ENCODE results near the gene NRG3. TPM values are rescaled to one million over a fixed set of nuclear protein-coding genes. Genes with fewer than 3 reads are reported as not detected.

Gene NRG3
- total and polyA plus RNA-seq, 8 donors = 0.14 to 0.59 (median 0.25) TPM; not detected in 2

DNA sequence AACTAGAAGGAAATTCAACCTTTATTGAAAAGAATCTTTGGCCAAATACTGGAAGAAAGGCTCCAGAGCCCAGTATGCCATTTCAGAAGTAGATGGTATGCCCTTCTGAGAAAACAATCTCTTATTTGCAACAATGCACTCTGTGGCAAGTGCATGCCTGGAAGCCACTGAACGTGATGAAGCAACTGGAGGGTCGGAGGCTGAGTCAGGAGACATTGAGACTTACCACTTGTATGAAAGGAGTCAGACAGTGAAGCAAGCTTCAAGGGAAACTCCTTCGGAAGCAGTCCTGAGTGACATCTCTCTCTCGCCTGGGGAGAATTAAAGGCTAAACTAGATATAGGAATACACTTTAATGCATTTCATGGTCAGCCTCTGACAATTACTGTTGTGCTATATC is 353.7 kb downstream of the NRG3 start:
- WGBS, 2 donors = 82 to 90% methylated on average over 4 of the region's 4 CpGs
- FAIRE-seq = no peak
- no peak overlapping the region for H3K27ac ChIP-seq
- no peak overlapping the region for H3K4me3 ChIP-seq
- no peaks in the 10 kb centered on the region for H3K4me1 ChIP-seq
- no peaks in the 10 kb centered on the region for H3K27me3 ChIP-seq
- intact Hi-C loops (cut with DNase I) = no loop called here
- no peaks in the 10 kb centered on the region for H3K36me3 ChIP-seq
- TF ChIP-seq, protein P1, sequence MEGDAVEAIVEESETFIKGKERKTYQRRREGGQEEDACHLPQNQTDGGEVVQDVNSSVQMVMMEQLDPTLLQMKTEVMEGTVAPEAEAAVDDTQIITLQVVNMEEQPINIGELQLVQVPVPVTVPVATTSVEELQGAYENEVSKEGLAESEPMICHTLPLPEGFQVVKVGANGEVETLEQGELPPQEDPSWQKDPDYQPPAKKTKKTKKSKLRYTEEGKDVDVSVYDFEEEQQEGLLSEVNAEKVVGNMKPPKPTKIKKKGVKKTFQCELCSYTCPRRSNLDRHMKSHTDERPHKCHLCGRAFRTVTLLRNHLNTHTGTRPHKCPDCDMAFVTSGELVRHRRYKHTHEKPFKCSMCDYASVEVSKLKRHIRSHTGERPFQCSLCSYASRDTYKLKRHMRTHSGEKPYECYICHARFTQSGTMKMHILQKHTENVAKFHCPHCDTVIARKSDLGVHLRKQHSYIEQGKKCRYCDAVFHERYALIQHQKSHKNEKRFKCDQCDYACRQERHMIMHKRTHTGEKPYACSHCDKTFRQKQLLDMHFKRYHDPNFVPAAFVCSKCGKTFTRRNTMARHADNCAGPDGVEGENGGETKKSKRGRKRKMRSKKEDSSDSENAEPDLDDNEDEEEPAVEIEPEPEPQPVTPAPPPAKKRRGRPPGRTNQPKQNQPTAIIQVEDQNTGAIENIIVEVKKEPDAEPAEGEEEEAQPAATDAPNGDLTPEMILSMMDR (IDR thresholded peaks at IDR 0.05) = no peak
- DNase-seq = no peak
- no peaks in the 10 kb centered on the region for H3K9me3 ChIP-seq
- ATAC-seq = no peak

DNA sequence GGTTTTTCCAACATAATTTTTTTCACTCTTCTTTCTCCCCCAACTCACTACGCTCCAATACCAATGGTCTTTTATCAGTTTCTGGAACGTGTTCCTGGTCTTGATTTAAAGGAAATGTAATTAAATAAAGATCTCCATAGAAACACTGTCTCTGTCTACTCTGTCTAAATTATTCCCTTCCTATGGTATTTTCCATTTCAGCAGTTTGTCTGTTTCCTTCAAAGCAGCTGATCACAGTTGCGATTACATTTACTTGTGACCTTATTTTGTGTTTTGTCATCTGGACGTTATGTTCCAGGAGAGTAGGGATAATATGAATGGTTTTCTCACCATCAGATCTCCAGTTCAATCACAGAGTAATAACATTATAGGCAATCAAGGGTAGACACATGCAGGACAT is 359.2 kb downstream of the NRG3 start:
- Histone ChIP-seq H3K9me3 (no peaks in the 10 kb centered on the region), H3K27me3 (no peaks in the 10 kb centered on the region), H3K4me3 (no peak overlapping the region), H3K36me3 (no peaks in the 10 kb centered on the region), H3K4me1 (no peaks in the 10 kb centered on the region), H3K27ac (no peak overlapping the region)
- FAIRE-seq (no peak), DNase-seq (no peak), ATAC-seq (no peak)
- intact Hi-C loops (cut with DNase I) = no loop called here
- TF ChIP-seq, protein P1 (IDR thresholded peaks at IDR 0.05) = no peak
- 70 to 71% methylated on average over 4 of the region's 4 CpGs for WGBS, 2 donors

DNA sequence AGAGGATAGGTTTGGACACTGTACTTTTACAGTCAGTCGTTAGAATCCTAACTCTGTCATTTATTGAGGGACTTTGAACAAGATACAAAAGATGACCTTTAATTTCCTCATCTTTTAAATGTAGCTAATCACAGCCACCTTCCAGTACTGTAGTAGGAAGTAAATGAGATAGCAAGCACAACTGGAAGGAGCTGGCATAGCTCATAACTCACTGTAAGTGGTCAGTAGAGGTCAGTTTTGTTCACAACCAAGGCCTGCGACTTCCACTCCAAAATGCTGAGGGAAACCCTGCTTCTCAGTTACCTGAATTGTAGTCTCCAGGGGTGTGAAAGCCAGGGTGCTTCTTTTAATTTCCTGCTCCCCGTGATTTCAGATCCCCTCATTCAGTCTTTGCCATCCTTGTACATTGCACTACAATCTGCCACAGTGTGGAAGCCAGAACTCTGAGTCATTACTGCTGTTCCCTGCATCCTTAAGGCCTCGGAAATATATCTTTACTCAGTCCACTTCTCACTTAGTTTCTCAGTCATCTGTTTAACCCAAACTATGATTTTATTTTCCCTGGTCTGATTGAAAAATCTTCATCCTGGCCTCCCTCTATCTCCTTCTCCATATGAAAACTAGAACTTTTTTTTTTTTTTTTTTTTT is 361.2 kb downstream of the NRG3 start:
- Histone ChIP-seq H3K36me3 (no peaks in the 10 kb centered on the region), H3K27ac (no peak overlapping the region), H3K4me1 (no peaks in the 10 kb centered on the region), H3K4me3 (no peak overlapping the region), H3K9me3 (no peaks in the 10 kb centered on the region), H3K27me3 (no peaks in the 10 kb centered on the region)
- TF ChIP-seq, protein P1 (IDR thresholded peaks at IDR 0.05) = no peak
- WGBS, 2 donors = 74 to 88% methylated on average over 4 of the region's 4 CpGs
- intact Hi-C loops (cut with DNase I) = no loop called here
- ATAC-seq (no peak), FAIRE-seq (no peak), DNase-seq (no peak)

DNA sequence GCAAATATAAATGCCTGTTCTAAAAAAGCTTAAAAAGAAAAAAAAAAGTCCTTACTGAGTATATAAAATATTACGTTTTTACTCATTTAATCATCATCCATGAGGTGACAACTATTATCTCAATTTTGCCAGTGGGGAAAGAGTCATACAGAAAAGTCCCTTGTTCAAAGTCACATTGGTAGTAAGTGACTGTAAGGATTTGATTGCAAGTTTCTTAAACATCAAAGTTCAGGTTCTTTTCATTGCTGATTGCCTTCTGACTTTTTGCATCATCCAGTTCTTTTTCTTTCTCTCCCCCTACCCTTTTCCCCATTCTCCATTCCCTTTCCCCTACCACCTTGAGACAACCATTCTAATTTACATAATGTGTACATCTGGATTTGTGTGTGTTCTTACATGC is 363.3 kb downstream of the NRG3 start:
- intact Hi-C loops (cut with DNase I) = no loop called here
- Histone ChIP-seq H3K27ac (no peak overlapping the region), H3K4me3 (no peak overlapping the region), H3K36me3 (no peaks in the 10 kb centered on the region), H3K4me1 (no peaks in the 10 kb centered on the region), H3K27me3 (no peaks in the 10 kb centered on the region), H3K9me3 (no peaks in the 10 kb centered on the region)
- TF ChIP-seq, protein P1 (IDR thresholded peaks at IDR 0.05) = no peak
- DNase-seq (no peak), FAIRE-seq (no peak), ATAC-seq (no peak)
- 58 to 62% methylated on average over 1 of the region's 1 CpG for WGBS, 2 donors

DNA sequence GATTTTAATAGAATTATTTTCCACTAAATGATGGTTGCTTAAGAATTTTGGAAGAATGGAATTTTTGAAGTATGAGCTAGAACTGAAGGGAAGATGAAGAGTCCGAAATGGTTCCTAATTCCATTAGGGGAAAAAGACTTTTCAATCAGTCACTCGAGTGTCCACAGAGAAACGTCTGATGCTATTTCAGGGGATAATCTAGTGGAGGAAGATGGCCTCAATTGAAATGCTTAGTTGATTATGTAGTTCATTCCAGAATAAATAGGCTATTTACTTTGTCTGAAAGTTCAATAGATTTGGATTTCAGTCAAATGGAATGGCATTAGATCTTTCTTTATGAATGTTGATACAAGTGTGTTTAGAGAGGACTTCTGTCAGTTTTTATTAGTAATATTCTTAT is 365.4 kb downstream of the NRG3 start:
- TF ChIP-seq, protein P1 (IDR thresholded peaks at IDR 0.05) = no peak
- no peaks in the 10 kb centered on the region for H3K27me3 ChIP-seq
- H3K9me3 ChIP-seq = no peaks in the 10 kb centered on the region
- DNase-seq = no peak
- no peak overlapping the region for H3K4me3 ChIP-seq
- ATAC-seq = no peak
- no peak for FAIRE-seq
- WGBS, 2 donors = 66 to 69% methylated on average over 3 of the region's 3 CpGs
- no peaks in the 10 kb centered on the region for H3K4me1 ChIP-seq
- no peaks in the 10 kb centered on the region for H3K36me3 ChIP-seq
- no peak overlapping the region for H3K27ac ChIP-seq
- intact Hi-C loops (cut with DNase I) = no loop called here
